CD14-positive monocyte (primary cell): ENCODE data around the gene CENPF. TPM values are rescaled to one million over a fixed set of nuclear protein-coding genes. Genes with fewer than 3 reads are reported as not detected.

Experiments used
- DNase-seq, 3 donors: peaks; one replicate each; pipeline ENCODE4 v3.0.0-alpha.2; 2011 to 2022
- H2AFZ ChIP-seq: 2 replicates; pipeline ENCODE4 v1.6.0; 2012; ENCODE audit warnings: mild to moderate bottlenecking, low read depth, low read length, inconsistent platforms; ENCODE audit not compliant: insufficient read depth, poor library complexity, severe bottlenecking
- H3K27ac ChIP-seq, 2 donors: 1 replicate in 1 of 2; 2 replicates in 1 of 2; pipeline ENCODE4 v1.5.1; 2012 to 2013; ENCODE audit warnings: low read length in 2 of 2, control low read depth in 1 of 2, inconsistent platforms in 1 of 2, low read depth in 1 of 2, mild to moderate bottlenecking in 1 of 2
- H3K27me3 ChIP-seq, 2 donors: one replicate each; pipeline versions ENCODE4 v1.6.0 to v1.6.1; 2011 to 2013; ENCODE audit warnings: low read length in 2 of 2; ENCODE audit not compliant: control insufficient read depth in 2 of 2, insufficient read depth in 2 of 2
- H3K36me3 ChIP-seq, 2 donors: replicated peaks in 1 of 2; 1 replicate in 1 of 2; 2 replicates in 1 of 2; pipeline versions ENCODE4 v1.5.1 to v1.6.1; 2012 to 2013; ENCODE audit warnings: low read length in 2 of 2, control low read depth in 1 of 2, inconsistent platforms in 1 of 2, mild to moderate bottlenecking in 1 of 2; ENCODE audit not compliant: insufficient read depth in 2 of 2, control insufficient read depth in 1 of 2
- H3K4me1 ChIP-seq, 2 donors: 1 replicate in 1 of 2; 2 replicates in 1 of 2; pipeline versions ENCODE4 v1.5.1 to v1.6.1; 2012 to 2013; ENCODE audit warnings: low read length in 2 of 2, control low read depth in 1 of 2, inconsistent platforms in 1 of 2, mild to moderate bottlenecking in 1 of 2, moderate library complexity in 1 of 2; ENCODE audit not compliant: insufficient read depth in 2 of 2, control insufficient read depth in 1 of 2
- H3K4me2 ChIP-seq: replicated peaks from 2 replicates; pipeline ENCODE3; 2012; ENCODE audit warnings: low read length, moderate library complexity, mild to moderate bottlenecking; ENCODE audit not compliant: poor library complexity, severe bottlenecking; ENCODE audit errors: extremely low read depth
- H3K4me3 ChIP-seq, 3 experiments: fragments of 200-600 bp in 1 of 3; sonication (generic) in 1 of 3; replicated peaks in 1 of 3; 1 replicate in 2 of 3; 2 replicates in 1 of 3; pipeline ENCODE4 v1.5.1; 2011 to 2013; ENCODE audit warnings: low read length in 3 of 3, mild to moderate bottlenecking in 3 of 3, control low read depth in 2 of 3, low read depth in 2 of 3, inconsistent platforms in 1 of 3, moderate library complexity in 1 of 3
- H3K79me2 ChIP-seq: 2 replicates; pipeline ENCODE4 v1.6.0; 2012; ENCODE audit warnings: mild to moderate bottlenecking, control low read depth, inconsistent platforms, low read length, moderate library complexity; ENCODE audit not compliant: insufficient read depth
- H3K9ac ChIP-seq: 2 replicates; pipeline ENCODE4 v1.6.0; 2017; ENCODE audit warnings: low read length, mild to moderate bottlenecking; ENCODE audit not compliant: insufficient read depth, poor library complexity, severe bottlenecking
- H3K9me3 ChIP-seq, 2 donors: replicated peaks in 1 of 2; 1 replicate in 1 of 2; 2 replicates in 1 of 2; pipeline versions ENCODE4 v1.5.1 to v1.6.1; 2012 to 2013; ENCODE audit warnings: low read length in 2 of 2, control low read depth in 1 of 2; ENCODE audit not compliant: control insufficient read depth in 1 of 2, insufficient read depth in 1 of 2
- H4K20me1 ChIP-seq: 2 replicates; pipeline ENCODE4 v1.6.0; 2012; ENCODE audit warnings: mild to moderate bottlenecking, low read length, control low read depth, moderate library complexity; ENCODE audit not compliant: insufficient read depth
- H3K27ac Mint-ChIP-seq, 7 donors: one replicate each; pipeline ENCODE4 v1.8.0; 2020; ENCODE audit warnings: mild to moderate bottlenecking in 7 of 7, mixed read lengths in 7 of 7, moderate library complexity in 6 of 7, inconsistent platforms in 2 of 7
- H3K27me3 Mint-ChIP-seq, 3 donors: one replicate each; pipeline ENCODE4 v1.8.0; 2021 to 2022; ENCODE audit warnings: low read depth in 3 of 3, mild to moderate bottlenecking in 3 of 3, mixed read lengths in 3 of 3, moderate library complexity in 3 of 3, inconsistent platforms in 1 of 3
- H3K36me3 Mint-ChIP-seq, 2 donors: one replicate each; pipeline ENCODE4 v1.8.0; 2020; ENCODE audit warnings: mixed read lengths in 2 of 2, inconsistent platforms in 1 of 2, mild to moderate bottlenecking in 1 of 2
- H3K4me1 Mint-ChIP-seq: one replicate; pipeline ENCODE4 v1.8.0; 2020; ENCODE audit warnings: mild to moderate bottlenecking, mixed read lengths
- H3K4me3 Mint-ChIP-seq, 2 donors: one replicate each; pipeline ENCODE4 v1.8.0; 2020; ENCODE audit warnings: mild to moderate bottlenecking in 2 of 2, mixed read lengths in 2 of 2, moderate library complexity in 1 of 2
- H3K9me3 Mint-ChIP-seq, 7 donors: one replicate each; pipeline ENCODE4 v1.8.0; 2020 to 2022; ENCODE audit warnings: mixed read lengths in 7 of 7, mild to moderate bottlenecking in 6 of 7, moderate library complexity in 6 of 7, inconsistent platforms in 2 of 7
- WGBS: methylation state at CpG from one replicate; pipeline ENCODE4 v1.1.5; 2013; ENCODE audit warnings: missing lambda C conversion rate; ENCODE audit not compliant: insufficient coverage; 5-methylcytosine and 5-hydroxymethylcytosine counted together
- intact Hi-C, 2 donors: fragments of 100-400 bp; cut with micrococcal nuclease; formaldehyde crosslinking; loops; one replicate each; pipeline versions ENCODE4 v1.15.0 to v1.15.1; 2023
- polyA plus RNA-seq, 3 donors: library from polyadenylated mRNA; depleted of rRNA in 1 of 3; unstranded in 2 of 3; stranded (reverse) in 1 of 3; fragments of 300-500 nt in 2 of 3; fragments of >200 nt in 1 of 3; fragmentation: Illumina TruSeq in 2 of 3; gene quantifications; 1 replicate in 2 of 3; 2 replicates in 1 of 3; pipeline ENCODE4 v1.2.3, GENCODE V29; 2012 to 2021
- TF ChIP-seq, protein P1 (sequence below): fragments of 200-600 bp; IDR thresholded peaks from one replicate; pipeline ENCODE4 v1.8.0; 2022; ENCODE audit warnings: antibody characterized with exemption, mild to moderate bottlenecking

CENPF gene
- polyA plus RNA-seq, 3 donors, result 0.01 to 0.29 TPM; not detected in 1

DNA sequence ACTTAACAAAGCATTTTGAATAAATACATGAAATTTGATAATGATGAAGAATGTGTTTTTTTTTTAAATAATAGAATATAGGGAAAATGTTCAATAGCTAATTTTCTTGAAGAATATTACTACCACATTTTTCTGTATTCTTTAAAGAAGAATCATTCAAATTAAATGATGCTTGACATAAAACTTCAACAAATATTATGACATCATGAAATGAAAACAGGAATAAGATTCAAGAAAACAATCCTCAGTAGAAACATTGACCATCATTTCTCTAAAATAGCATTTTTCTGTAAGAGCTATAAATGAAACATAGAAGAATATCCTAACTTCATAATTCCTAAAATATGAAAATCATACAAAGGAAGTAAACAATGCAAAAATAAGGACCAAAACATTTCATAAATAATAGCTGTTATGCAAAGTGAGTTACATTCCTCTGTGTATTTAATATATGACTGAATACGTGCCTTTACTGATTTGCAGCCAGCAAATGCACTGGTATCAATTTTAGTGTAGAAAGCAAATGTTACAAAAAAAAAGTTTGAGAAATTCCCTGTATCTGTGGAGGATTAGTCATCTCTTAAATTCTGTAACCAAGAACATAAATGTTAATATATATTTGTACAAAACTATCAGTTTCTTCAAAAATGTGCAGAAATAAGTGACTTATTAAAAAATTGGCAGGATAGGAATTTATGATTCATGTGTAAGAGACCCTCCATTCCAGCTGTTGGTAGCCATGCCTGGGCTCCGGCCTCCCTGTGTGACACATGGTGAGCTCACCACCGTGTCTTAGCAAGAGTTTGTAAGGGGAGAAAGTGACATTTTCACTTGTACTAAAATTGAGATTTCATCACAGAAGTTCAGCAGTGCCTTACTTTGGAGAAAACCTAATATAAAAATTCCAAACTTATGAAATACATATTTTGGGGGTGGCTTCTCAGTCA, 36.6 kb upstream of the CENPF start:
- DNase-seq, result no peak
- H2AFZ ChIP-seq, result no peak overlapping the region
- H4K20me1 ChIP-seq, result no peaks in the 10 kb centered on the region
- H3K27me3 ChIP-seq, result no peaks in the 10 kb centered on the region
- no peak overlapping the region for H3K27ac Mint-ChIP-seq
- no peaks in the 10 kb centered on the region for H3K9me3 ChIP-seq
- no peak overlapping the region for H3K9ac ChIP-seq
- no peaks in the 10 kb centered on the region for H3K36me3 ChIP-seq
- TF ChIP-seq, protein P1, sequence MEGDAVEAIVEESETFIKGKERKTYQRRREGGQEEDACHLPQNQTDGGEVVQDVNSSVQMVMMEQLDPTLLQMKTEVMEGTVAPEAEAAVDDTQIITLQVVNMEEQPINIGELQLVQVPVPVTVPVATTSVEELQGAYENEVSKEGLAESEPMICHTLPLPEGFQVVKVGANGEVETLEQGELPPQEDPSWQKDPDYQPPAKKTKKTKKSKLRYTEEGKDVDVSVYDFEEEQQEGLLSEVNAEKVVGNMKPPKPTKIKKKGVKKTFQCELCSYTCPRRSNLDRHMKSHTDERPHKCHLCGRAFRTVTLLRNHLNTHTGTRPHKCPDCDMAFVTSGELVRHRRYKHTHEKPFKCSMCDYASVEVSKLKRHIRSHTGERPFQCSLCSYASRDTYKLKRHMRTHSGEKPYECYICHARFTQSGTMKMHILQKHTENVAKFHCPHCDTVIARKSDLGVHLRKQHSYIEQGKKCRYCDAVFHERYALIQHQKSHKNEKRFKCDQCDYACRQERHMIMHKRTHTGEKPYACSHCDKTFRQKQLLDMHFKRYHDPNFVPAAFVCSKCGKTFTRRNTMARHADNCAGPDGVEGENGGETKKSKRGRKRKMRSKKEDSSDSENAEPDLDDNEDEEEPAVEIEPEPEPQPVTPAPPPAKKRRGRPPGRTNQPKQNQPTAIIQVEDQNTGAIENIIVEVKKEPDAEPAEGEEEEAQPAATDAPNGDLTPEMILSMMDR, result no peak
- H3K4me1 ChIP-seq, result no peaks in the 10 kb centered on the region
- no peaks in the 10 kb centered on the region for H3K4me1 Mint-ChIP-seq
- intact Hi-C loops, result no loop called here
- WGBS, result no CpG with 5 or more reads among the region's 3 CpGs
- H3K4me3 ChIP-seq, result no peak overlapping the region
- H3K36me3 Mint-ChIP-seq, result no peaks in the 10 kb centered on the region
- no peak overlapping the region for H3K27ac ChIP-seq
- peaks cover 0 to 4% (median 3%) of the 10 kb centered on the region in 3 donors for H3K27me3 Mint-ChIP-seq
- no peaks in the 10 kb centered on the region for H3K79me2 ChIP-seq
- H3K9me3 Mint-ChIP-seq, result peaks cover 0 to 2% (median 0%) of the 10 kb centered on the region in 7 donors
- no peak overlapping the region for H3K4me2 ChIP-seq
- H3K4me3 Mint-ChIP-seq, result no peak overlapping the region

DNA sequence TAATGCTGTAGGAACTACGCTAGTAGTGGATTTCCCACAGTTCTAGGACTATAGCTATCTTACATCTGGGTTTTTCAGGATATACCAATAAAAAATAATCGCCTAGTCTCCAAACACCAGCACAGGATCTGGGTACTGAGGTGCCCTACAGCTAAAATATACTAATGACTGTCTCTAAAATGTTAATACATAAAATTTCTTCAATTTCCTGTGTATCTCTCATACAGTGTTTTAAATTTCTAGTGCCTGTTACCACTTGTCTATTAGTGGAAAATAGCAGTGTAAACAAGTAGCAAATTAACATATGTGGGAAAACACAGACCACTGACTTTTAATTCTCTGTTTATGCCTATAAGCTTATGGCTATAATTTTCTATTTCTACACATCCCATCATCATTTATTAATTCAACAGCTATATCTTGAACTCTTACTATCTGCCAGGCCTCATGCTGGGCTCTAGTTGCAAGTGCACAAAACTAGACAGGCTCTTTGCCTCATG, 35.5 kb upstream of the CENPF start:
- Histone ChIP-seq H2AFZ (no peak overlapping the region), H4K20me1 (no peaks in the 10 kb centered on the region), H3K4me1 (no peaks in the 10 kb centered on the region), H3K36me3 (no peaks in the 10 kb centered on the region), H3K4me3 (no peak overlapping the region), H3K79me2 (no peaks in the 10 kb centered on the region), H3K9ac (no peak overlapping the region), H3K9me3 (no peaks in the 10 kb centered on the region), H3K27ac (no peak overlapping the region), H3K27me3 (no peaks in the 10 kb centered on the region), H3K4me2 (no peak overlapping the region)
- H3K9me3 Mint-ChIP-seq, result peaks cover 0 to 2% (median 0%) of the 10 kb centered on the region in 7 donors
- no peak overlapping the region for H3K4me3 Mint-ChIP-seq
- TF ChIP-seq, protein P1, result no peak
- H3K4me1 Mint-ChIP-seq, result no peaks in the 10 kb centered on the region
- WGBS, result 100% methylated on average over 1 of the region's 2 CpGs
- H3K27me3 Mint-ChIP-seq, result peaks cover 0 to 2% (median 2%) of the 10 kb centered on the region in 3 donors
- H3K36me3 Mint-ChIP-seq, result no peaks in the 10 kb centered on the region
- intact Hi-C loops, result no loop called here
- no peak for DNase-seq
- H3K27ac Mint-ChIP-seq, result no peak overlapping the region
